Measurements from ENCODE around the gene GPC6. TPM values are rescaled to one million over a fixed set of nuclear protein-coding genes. Genes with fewer than 3 reads are reported as not detected.
A peak's percentile ranks its signal among the peaks of the same experiment; 100 is the strongest.

GPC6 gene
- total RNA-seq, 1 donor from 2014 or later = 8.4 TPM

DNA sequence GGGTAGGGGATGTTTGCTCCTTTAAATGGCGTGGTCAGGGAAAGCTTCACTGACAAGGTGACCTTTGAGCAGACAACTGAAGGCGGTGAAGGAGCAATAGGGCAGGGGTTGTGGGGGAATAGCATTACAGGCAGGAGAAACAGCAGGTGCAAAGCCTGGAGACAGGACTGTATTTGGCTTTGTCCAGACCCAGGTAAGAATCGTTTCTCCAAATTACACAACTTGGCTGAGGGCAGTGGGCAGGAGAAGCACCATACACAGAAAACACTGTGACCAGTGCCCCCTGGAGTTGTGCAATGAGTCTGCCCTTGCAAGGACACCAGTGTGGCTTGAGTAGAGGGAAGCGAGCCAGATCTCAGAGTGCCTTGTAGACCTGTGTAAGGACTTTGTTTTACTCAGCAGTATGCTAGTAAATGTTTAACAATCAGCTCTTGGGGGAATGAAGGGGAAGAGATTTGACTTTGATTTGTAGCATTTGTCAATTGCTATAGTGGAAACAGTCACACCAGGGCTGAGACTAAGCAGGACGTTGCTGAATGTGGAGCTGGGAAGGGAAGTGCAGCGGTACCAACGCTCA lies 892.8 kb downstream of the GPC6 start:
- intact Hi-C loops (cut with DNase I) = no loop called here
- DNase-seq (peak; percentile 66), ATAC-seq (peak; percentile 84)
- no peaks in the 10 kb centered on the region for H3K4me1 ChIP-seq
- H3K36me3 ChIP-seq = no peaks in the 10 kb centered on the region
- no peak overlapping the region for H3K4me3 ChIP-seq
- no peaks in the 10 kb centered on the region for H3K27me3 ChIP-seq
- no peak overlapping the region for H3K27ac ChIP-seq
- H3K9me3 ChIP-seq = no peaks in the 10 kb centered on the region
- TF ChIP-seq, protein P1, sequence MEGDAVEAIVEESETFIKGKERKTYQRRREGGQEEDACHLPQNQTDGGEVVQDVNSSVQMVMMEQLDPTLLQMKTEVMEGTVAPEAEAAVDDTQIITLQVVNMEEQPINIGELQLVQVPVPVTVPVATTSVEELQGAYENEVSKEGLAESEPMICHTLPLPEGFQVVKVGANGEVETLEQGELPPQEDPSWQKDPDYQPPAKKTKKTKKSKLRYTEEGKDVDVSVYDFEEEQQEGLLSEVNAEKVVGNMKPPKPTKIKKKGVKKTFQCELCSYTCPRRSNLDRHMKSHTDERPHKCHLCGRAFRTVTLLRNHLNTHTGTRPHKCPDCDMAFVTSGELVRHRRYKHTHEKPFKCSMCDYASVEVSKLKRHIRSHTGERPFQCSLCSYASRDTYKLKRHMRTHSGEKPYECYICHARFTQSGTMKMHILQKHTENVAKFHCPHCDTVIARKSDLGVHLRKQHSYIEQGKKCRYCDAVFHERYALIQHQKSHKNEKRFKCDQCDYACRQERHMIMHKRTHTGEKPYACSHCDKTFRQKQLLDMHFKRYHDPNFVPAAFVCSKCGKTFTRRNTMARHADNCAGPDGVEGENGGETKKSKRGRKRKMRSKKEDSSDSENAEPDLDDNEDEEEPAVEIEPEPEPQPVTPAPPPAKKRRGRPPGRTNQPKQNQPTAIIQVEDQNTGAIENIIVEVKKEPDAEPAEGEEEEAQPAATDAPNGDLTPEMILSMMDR (IDR thresholded peaks at IDR 0.05) = peak; percentile 7

DNA sequence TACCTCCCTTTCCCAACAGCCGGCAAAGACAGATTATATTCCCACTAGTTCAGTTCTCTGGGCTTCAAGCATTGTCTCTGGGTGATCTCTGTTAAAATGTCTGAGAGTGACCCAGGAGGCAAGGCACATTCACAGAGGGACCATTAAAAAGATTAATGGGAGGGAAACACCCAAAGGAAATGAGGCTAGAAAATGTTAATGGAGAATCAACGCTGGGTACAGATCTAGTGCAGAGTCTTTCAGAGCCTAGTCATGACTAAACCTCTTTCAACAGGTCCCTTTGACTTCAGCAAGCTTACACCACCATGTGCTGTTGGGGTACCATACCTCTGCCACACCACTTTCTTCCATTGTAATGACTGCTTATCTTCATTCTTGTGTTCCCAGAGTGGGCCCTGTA lies 894.3 kb downstream of the GPC6 start:
- Histone ChIP-seq H3K27ac (no peak overlapping the region), H3K27me3 (no peaks in the 10 kb centered on the region), H3K4me3 (no peak overlapping the region), H3K36me3 (no peaks in the 10 kb centered on the region), H3K4me1 (no peaks in the 10 kb centered on the region), H3K9me3 (no peaks in the 10 kb centered on the region)
- DNase-seq (no peak), ATAC-seq (no peak)
- TF ChIP-seq, protein P1 (IDR thresholded peaks at IDR 0.05) = no peak
- intact Hi-C loops (cut with DNase I) = no loop called here

DNA sequence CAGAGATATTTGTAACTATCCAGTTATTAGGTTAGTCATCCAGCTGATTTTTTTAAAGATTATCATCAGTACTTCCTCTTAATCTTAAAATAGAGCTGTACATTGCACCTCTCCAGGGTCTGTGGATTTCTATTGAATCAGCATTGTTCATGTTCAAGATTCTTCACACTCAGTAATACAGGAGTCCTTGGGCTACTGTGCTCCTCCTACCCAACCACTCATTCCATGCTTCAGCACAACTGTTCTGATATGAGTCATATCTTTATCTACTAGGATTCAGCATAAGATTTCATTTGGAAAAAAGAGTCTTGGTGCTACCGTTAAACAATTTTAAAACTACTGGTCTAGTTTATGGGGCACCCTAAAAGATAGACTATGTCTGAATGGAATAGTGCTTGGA lies 895.1 kb downstream of the GPC6 start:
- H3K27me3 ChIP-seq = no peaks in the 10 kb centered on the region
- H3K27ac ChIP-seq = no peak overlapping the region
- H3K4me3 ChIP-seq = no peak overlapping the region
- intact Hi-C loops (cut with DNase I) = no loop called here
- ATAC-seq (peak; percentile 58), DNase-seq (no peak)
- H3K9me3 ChIP-seq = no peaks in the 10 kb centered on the region
- H3K36me3 ChIP-seq = no peaks in the 10 kb centered on the region
- TF ChIP-seq, protein P1 (IDR thresholded peaks at IDR 0.05) = no peak
- H3K4me1 ChIP-seq = no peaks in the 10 kb centered on the region

DNA sequence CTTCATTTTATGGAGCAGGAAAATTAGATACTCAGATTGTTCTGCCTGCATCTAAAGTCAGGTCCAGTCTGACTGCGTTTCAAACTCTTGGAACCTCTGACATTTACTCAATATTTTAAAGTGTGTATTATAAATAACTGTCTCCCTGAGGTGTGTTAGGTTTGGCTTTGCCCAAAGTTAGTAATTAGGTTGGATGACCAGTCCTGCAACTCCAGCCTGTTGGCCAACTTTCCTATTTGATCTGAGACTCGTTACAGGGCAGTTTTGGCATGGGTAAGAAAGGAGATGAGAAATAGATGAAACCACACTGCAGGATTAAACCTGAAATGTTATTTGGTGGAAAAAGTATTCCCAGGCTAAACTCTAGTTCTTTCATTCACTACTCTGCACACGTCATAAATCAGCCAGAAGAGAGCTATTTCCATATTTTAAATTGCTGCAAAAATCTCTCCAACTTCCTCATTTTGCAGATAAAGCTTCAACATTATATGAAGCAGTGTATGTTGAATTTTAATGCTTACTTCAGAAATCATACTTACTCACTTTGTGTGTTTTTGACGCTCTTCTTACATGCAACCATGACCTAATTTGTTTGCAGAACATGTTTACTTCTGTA lies 895.8 kb downstream of the GPC6 start:
- Histone ChIP-seq H3K4me3 (no peak overlapping the region), H3K36me3 (no peaks in the 10 kb centered on the region), H3K27me3 (no peaks in the 10 kb centered on the region), H3K4me1 (no peaks in the 10 kb centered on the region), H3K27ac (no peak overlapping the region), H3K9me3 (no peaks in the 10 kb centered on the region)
- DNase-seq (no peak), ATAC-seq (no peak)
- intact Hi-C loops (cut with DNase I) = no loop called here
- TF ChIP-seq, protein P1 (IDR thresholded peaks at IDR 0.05) = no peak

DNA sequence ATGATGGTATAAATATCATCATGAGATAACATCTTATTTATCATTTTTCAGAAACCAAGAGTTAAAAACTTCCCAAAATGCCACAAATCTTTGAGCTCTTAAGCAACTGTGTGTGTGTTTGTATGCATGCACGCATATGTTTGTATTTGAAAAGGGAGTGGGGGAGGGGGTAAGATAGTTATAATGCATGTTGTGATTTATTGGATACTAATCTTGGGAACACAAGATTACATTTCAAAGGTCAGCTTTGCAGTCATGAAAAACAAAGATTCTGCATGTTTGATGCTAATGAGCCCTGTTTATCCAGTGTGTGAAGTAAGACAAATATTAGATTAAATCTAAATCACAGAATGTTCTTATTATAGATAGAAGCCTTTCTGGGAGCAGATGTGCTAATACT lies 897.0 kb downstream of the GPC6 start:
- Histone ChIP-seq H3K27me3 (no peaks in the 10 kb centered on the region), H3K4me3 (no peak overlapping the region), H3K36me3 (no peaks in the 10 kb centered on the region), H3K9me3 (no peaks in the 10 kb centered on the region), H3K27ac (no peak overlapping the region), H3K4me1 (no peaks in the 10 kb centered on the region)
- no peak for DNase-seq
- intact Hi-C loops (cut with DNase I) = no loop called here
- ATAC-seq = no peak
- TF ChIP-seq, protein P1 (IDR thresholded peaks at IDR 0.05) = no peak

Data from upper lobe of right lung (tissue), 1 donor.